ENCODE measurements around the gene SLX1A. TPM values are rescaled to one million over a fixed set of nuclear protein-coding genes. Genes with fewer than 3 reads are reported as not detected.
A peak's percentile ranks its signal among the peaks of the same experiment; 100 is the strongest.
"Not testable (repeated sequence)": the region's sequence is repeated elsewhere in the genome, so short reads cannot be mapped to it uniquely, and the experiment has no call there.

SLX1A gene
- total RNA-seq: 100 to 1,000 TPM; 115 to 123 TPM

DNA sequence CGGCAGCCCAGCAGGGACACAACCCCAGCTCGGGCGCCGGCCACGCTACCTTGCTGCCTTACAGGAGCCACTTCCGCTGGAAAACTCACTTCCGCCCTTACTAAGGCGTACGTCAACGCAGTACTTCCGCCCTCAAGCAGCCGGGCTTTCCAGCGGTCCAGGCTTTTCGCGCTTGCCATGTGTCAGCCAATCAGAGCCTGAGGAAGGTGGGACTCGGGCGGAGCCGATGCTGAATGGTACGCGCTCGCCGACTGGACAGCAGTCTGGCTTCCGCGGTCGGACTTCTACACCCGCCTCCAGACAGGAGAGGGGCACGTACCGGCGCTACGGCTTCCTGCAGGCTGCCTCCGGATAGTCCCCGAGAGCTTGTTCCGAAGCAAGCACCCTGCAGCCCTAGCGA lies at the start of gene SLX1A, which contains the start of gene BOLA2B:
Gene SLX1A, plus strand, starts transcription at position 261 of the 400 bp plus-strand sequence. CDS start 210 bp downstream, outside the sequence.
Gene BOLA2B, minus strand, starts transcription at position 52 of the 400 bp plus-strand sequence. CDS start 71 bp downstream, outside the sequence.
- H3K27me3 Mint-ChIP-seq (ENCODE audit: low read depth); H3K36me3 Mint-ChIP-seq (ENCODE audit: low read depth); H3K27ac Mint-ChIP-seq; H3K9me3 Mint-ChIP-seq (ENCODE audit: insufficient read depth); DNase-seq; POLR2A ChIA-PET; H3K4me1 Mint-ChIP-seq (ENCODE audit: low read depth); H3K4me3 Mint-ChIP-seq; CTCF ChIA-PET: not testable (repeated sequence)
- peak; percentile 89 for ATAC-seq

DNA sequence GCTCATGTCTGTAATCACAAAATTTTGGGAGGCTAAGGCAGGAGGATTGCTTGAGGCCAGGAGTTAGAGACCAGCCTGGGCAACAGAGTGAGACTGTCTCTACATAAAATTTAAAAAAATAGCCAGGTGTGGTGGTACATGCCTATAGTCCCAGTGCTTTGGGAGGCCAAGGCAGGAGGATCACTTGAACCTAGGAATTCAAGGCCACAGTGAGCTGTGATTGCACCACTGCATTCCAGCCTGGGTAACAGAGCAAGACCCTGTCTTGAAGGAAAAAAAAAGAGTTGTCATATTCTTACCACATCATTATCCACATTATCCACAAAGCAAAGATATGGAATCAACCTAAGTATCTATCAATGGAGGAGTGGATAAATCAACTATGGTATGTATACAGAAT lies 49.7 kb upstream of the SLX1A start:
- no peak for DNase-seq
- H3K9me3 Mint-ChIP-seq (ENCODE audit: insufficient read depth): peaks cover 7% of the 10 kb centered on the region
- H3K36me3 Mint-ChIP-seq (ENCODE audit: low read depth): no peaks in the 10 kb centered on the region
- H3K27me3 Mint-ChIP-seq (ENCODE audit: low read depth): no peaks in the 10 kb centered on the region
- H3K27ac Mint-ChIP-seq: no peak overlapping the region
- ATAC-seq: no peak
- no peak overlapping the region for H3K4me3 Mint-ChIP-seq
- peaks cover 24% of the 10 kb centered on the region for H3K4me1 Mint-ChIP-seq (ENCODE audit: low read depth)
- ChIA-PET CTCF (interaction anchor here (2.6 kb wide), 1 partner anchor 42 kb away, joined by 19 read pairs; no protein-coding TSS in a partner anchor), POLR2A (no interaction called here)

DNA sequence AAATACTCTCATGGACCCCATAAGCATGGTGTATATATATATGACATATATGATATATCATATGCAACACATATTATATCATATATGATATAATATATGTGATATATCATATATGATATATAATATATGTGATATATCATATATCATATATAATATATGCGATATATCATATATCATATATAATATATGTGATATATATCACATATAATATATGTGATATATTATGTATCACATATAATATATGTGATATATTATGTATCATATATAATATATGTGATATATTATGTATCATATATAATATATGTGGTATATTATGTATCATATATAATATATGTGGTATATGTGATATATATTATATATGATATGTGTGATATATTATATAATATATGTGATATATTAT lies 48.8 kb upstream of the SLX1A start:
- CTCF ChIA-PET: no interaction called here

DNA sequence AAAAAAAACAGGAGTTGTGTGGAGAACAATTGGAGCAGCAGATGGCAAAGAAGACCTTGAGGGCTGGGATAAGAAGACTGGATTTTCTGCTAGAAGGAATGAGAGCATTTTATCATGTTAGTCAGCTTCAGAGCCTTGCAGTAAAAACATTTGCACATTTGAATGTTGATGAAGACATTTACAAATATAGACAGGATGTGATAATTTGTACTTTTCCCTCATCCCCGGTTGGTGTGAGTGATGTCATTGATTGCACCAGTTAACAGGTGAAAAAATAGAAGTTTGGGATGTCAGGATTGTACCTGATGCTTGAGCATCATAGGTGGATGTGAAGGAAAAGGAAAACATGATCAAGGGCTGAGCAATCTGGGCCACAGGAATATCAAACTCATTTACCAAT lies 48.0 kb upstream of the SLX1A start:
- H3K27me3 Mint-ChIP-seq (ENCODE audit: low read depth): no peaks in the 10 kb centered on the region
- H3K4me3 Mint-ChIP-seq: no peak overlapping the region
- H3K36me3 Mint-ChIP-seq (ENCODE audit: low read depth): peaks cover 6% of the 10 kb centered on the region
- POLR2A ChIA-PET: interaction anchor here (1.0 kb wide), 1 partner anchor 38 kb away, joined by 4 read pairs; the partner anchor contains the start of gene CORO1A
- peaks cover 15% of the 10 kb centered on the region for H3K4me1 Mint-ChIP-seq (ENCODE audit: low read depth)
- H3K9me3 Mint-ChIP-seq (ENCODE audit: insufficient read depth): peaks cover 14% of the 10 kb centered on the region
- no peak for ATAC-seq
- CTCF ChIA-PET: no interaction called here
- DNase-seq: no peak
- no peak overlapping the region for H3K27ac Mint-ChIP-seq

More for the DNA sequence above, 48.8 kb upstream of the SLX1A start:
- POLR2A ChIA-PET: no interaction called here
- H3K27me3 Mint-ChIP-seq (ENCODE audit: low read depth): no peaks in the 10 kb centered on the region
- H3K4me1 Mint-ChIP-seq (ENCODE audit: low read depth): peaks cover 17% of the 10 kb centered on the region
- no peak overlapping the region for H3K4me3 Mint-ChIP-seq
- DNase-seq (no peak), ATAC-seq (no peak)
- no peak overlapping the region for H3K27ac Mint-ChIP-seq
- H3K36me3 Mint-ChIP-seq (ENCODE audit: low read depth): peaks cover 4% of the 10 kb centered on the region
- H3K9me3 Mint-ChIP-seq (ENCODE audit: insufficient read depth): peaks cover 14% of the 10 kb centered on the region

DNA sequence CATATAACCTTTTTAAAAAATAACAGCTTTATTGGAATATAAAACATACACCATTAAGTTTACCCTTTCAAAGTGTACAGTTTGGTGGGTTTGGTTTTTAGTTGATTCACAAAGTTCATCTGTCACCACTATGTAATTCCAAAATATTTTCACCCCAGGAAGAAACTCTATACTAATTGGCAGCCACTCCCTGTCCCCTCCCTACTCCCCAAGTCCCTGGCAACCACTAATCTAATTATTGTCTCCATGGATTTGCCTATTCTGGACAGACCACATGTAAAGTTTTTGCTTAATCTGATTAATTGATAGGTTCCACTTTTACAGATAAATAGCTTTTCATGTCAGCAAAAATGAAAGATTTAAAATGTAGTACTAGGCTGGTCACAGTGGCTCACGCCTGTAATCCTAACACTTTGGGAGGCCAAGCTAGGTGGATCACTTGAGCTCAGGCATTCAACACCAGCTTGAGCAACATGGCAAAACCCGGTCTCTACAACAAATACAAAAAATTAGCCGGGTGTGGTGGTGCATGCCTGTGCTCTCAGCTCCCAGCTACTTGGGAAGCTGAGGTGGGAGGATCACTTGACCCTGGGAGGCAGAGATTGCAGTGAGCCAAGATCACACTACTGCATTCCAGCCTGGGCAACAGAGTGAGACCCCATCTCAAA lies 45.7 kb upstream of the SLX1A start:
- Mint-ChIP-seq H3K36me3 (ENCODE audit: low read depth) (peaks cover 8% of the 10 kb centered on the region), H3K4me1 (ENCODE audit: low read depth) (peaks cover 7% of the 10 kb centered on the region), H3K9me3 (ENCODE audit: insufficient read depth) (peaks cover 14% of the 10 kb centered on the region), H3K27me3 (ENCODE audit: low read depth) (no peaks in the 10 kb centered on the region), H3K4me3 (no peak overlapping the region), H3K27ac (no peak overlapping the region)
- CTCF ChIA-PET: interaction anchor here (0.9 kb wide), 1 partner anchor 10 kb away, joined by 3 read pairs; no protein-coding TSS in a partner anchor
- DNase-seq: no peak
- ATAC-seq: no peak
- POLR2A ChIA-PET: interaction anchor here (0.8 kb wide), 1 partner anchor 38 kb away, joined by 3 read pairs; no protein-coding TSS in a partner anchor

DNA sequence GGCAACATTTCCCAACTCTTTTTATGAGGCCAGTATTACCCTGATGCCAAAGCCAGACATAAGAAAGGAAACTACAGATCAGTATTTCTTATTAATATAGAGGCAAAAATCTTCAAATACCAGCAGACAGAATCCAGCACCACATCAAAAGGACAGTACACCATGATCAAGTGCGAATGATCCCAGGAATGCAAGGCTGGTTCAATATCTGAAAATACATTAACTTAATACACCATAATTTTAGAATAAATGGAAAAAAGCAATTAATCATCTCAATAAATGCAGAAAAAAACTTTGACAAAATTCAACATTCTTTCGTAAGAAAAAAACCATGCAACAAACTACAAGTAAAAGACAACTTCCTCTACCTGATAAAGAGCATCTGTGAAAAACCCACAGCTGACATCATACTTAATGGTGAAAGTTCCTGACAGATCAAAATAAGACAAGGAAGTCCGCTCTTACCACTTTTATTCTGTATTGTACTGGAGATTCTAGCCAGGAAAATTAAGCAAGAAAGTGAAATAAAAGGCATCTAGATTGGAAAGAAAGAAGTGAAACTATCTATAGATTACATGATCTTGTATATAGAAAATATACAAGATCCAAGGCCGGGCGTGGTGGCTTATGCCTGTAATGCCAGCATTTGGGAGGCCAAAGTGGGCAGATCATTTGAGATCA lies 44.3 kb upstream of the SLX1A start:
- DNase-seq: no peak

DNA sequence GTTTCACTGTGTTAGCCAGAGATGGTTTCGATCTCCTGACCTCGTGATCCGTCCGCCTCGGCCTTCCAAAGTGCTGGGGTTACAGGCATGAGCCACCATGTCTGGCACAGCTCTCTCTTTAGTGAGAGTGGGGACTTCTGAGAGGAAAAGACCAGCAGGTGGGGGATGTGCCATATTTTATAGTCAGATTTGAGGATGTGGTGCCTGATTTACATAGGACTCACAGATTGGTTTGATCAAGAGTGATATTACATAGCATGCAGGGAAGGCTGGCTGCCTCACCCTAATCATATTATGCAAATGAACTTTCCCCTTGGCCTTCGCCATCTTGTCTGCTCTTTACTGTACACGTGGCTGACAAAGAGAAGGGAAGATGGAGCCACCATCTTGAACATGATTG lies 42.6 kb upstream of the SLX1A start:
- Mint-ChIP-seq H3K27ac (no peak overlapping the region), H3K4me1 (ENCODE audit: low read depth) (peaks cover 1% of the 10 kb centered on the region), H3K4me3 (no peak overlapping the region), H3K36me3 (ENCODE audit: low read depth) (peaks cover 8% of the 10 kb centered on the region), H3K27me3 (ENCODE audit: low read depth) (no peaks in the 10 kb centered on the region), H3K9me3 (ENCODE audit: insufficient read depth) (peaks cover 14% of the 10 kb centered on the region)
- ChIA-PET CTCF (interaction anchor here (0.7 to 1.6 kb wide), 2 partner anchors 8 to 59 kb away, joined by 3 to 4 read pairs; partner anchors contain the start of gene TBX6), POLR2A (no interaction called here)
- ATAC-seq (no peak), DNase-seq (no peak)

More for the DNA sequence above, 44.3 kb upstream of the SLX1A start:
- H3K27me3 Mint-ChIP-seq (ENCODE audit: low read depth): no peaks in the 10 kb centered on the region
- ChIA-PET CTCF (no interaction called here), POLR2A (interaction anchor here (0.6 kb wide), 1 partner anchor 53 kb away, joined by 3 read pairs; no protein-coding TSS in a partner anchor)
- H3K27ac Mint-ChIP-seq: no peak overlapping the region
- H3K4me3 Mint-ChIP-seq: no peak overlapping the region
- no peak for ATAC-seq
- H3K4me1 Mint-ChIP-seq (ENCODE audit: low read depth): peaks cover 1% of the 10 kb centered on the region
- peaks cover 14% of the 10 kb centered on the region for H3K9me3 Mint-ChIP-seq (ENCODE audit: insufficient read depth)
- H3K36me3 Mint-ChIP-seq (ENCODE audit: low read depth): peaks cover 8% of the 10 kb centered on the region

DNA sequence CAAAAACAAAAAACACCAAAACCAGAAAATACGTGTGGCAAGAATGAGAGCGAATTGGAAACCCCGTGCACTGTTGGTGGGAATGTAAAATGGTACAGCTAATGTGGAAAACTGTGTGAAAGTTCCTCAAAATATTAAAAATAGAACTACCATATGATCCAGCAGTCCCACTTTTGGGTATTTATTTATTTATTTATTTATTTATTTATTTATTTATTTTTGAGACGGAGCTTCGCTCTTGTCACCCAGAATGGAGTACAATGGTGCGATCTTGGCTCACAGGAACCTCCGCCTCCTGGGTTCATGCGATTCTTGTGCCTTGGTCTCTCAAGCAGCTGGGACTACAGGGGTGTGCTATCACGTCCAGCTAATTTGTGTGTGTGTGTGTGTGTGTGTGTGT lies 41.2 kb upstream of the SLX1A start:
- H3K9me3 Mint-ChIP-seq (ENCODE audit: insufficient read depth): peaks cover 14% of the 10 kb centered on the region
- ChIA-PET CTCF (no interaction called here), POLR2A (no interaction called here)
- H3K4me3 Mint-ChIP-seq: no peak overlapping the region
- DNase-seq (no peak), ATAC-seq (no peak)
- H3K27ac Mint-ChIP-seq: no peak overlapping the region
- no peaks in the 10 kb centered on the region for H3K27me3 Mint-ChIP-seq (ENCODE audit: low read depth)
- peaks cover 9% of the 10 kb centered on the region for H3K36me3 Mint-ChIP-seq (ENCODE audit: low read depth)
- H3K4me1 Mint-ChIP-seq (ENCODE audit: low read depth): peaks cover 1% of the 10 kb centered on the region

DNA sequence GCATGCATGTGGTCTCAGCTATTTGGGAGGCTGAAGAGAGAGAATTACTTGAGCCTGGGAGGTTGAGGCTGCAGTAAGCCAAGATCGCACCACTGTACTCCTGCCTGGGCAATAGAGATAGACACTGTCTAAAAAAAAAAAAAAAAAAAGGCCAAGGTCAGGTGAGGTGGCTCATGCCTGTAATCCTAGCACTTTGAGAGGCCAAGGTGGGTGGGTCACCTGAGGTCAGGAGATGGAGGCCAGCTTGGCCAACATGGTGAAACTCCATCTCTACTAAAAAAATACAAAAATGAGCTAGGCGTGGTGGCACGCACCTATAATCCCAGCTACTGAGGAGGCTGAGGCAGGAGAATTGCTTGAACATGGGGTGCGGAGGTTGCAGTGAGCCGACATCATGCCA lies 38.5 kb upstream of the SLX1A start:
- Mint-ChIP-seq H3K4me3 (no peak overlapping the region), H3K4me1 (ENCODE audit: low read depth) (peaks cover 1% of the 10 kb centered on the region), H3K27me3 (ENCODE audit: low read depth) (no peaks in the 10 kb centered on the region), H3K36me3 (ENCODE audit: low read depth) (peaks cover 5% of the 10 kb centered on the region), H3K9me3 (ENCODE audit: insufficient read depth) (no peaks in the 10 kb centered on the region), H3K27ac (no peak overlapping the region)
- ChIA-PET POLR2A (no interaction called here), CTCF (no interaction called here)
- ATAC-seq (no peak), DNase-seq (no peak)

DNA sequence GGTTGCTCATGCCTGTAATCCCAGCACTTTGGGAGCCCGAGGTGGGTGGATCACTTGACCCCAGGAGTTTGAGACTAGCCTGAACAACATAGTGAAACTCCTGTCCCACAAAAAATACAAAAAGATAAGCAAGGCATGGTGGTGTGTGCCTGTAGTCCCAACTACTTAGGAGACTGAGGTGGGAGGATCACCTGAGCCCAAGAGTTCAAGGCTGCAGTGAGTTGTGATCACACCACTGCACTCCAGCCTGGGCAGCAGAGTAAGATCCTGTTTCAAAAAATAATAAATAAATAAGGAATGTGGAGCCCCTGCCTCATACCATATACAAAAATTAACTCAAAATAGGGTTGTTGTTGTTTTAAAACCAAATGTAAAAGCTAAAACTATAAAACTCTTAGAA lies 36.5 kb upstream of the SLX1A start:
- Mint-ChIP-seq H3K27me3 (ENCODE audit: low read depth) (no peaks in the 10 kb centered on the region), H3K4me1 (ENCODE audit: low read depth) (peaks cover 1% of the 10 kb centered on the region), H3K27ac (no peak overlapping the region), H3K9me3 (ENCODE audit: insufficient read depth) (no peaks in the 10 kb centered on the region), H3K4me3 (no peak overlapping the region), H3K36me3 (ENCODE audit: low read depth) (peaks cover 1% of the 10 kb centered on the region)
- POLR2A ChIA-PET: no interaction called here
- ATAC-seq: no peak
- CTCF ChIA-PET: interaction anchor here (0.9 kb wide), 2 partner anchors 9 to 65 kb away, joined by 3 read pairs; partner anchors contain the start of gene TBX6
- DNase-seq: no peak

DNA sequence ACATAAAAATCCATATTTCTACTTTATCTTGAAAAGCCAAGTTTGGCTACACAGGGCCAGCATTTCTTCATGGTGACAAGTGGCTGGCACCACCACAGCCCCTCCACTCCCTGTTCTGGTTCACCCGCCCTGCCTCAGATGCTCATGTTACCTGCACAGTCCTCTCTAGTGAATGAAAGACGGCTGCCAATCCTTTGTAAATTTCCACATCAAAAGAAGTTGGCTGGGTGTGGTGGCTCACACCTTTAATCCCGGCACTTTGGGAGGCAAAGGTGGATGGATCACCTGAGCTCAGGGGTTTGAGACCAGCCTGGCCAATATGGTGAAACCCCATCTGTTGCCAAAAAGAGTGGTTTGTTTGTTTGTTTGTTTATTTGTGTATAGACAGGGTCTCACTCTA lies 30.1 kb upstream of the SLX1A start:
- Mint-ChIP-seq H3K4me1 (ENCODE audit: low read depth) (peaks cover 43% of the 10 kb centered on the region), H3K9me3 (ENCODE audit: insufficient read depth) (no peaks in the 10 kb centered on the region), H3K4me3 (no peak overlapping the region), H3K27me3 (ENCODE audit: low read depth) (no peaks in the 10 kb centered on the region), H3K27ac (no peak overlapping the region), H3K36me3 (ENCODE audit: low read depth) (peaks cover 3% of the 10 kb centered on the region)
- POLR2A ChIA-PET: no interaction called here
- DNase-seq: no peak
- CTCF ChIA-PET: interaction anchor here (0.9 kb wide), 1 partner anchor 72 kb away, joined by 3 read pairs; the partner anchor contains the start of gene TBX6
- no peak for ATAC-seq
